DMS153 (cell line): ENCODE measurements around the gene KATNB1.
"Not testable (repeated sequence)": the region's sequence is repeated elsewhere in the genome, so short reads cannot be mapped to it uniquely, and the experiment has no call there.

ENCODE experiments used
- DNase-seq: peaks from one replicate; lab custom pipeline; 2025; lab: John Stamatoyannopoulos, UW

Gene KATNB1

GRCh38 chr16:57725554-57725953, 10.0 kb upstream of the KATNB1 start:
- DNase-seq: no peak

GRCh38 chr16:57725976-57726375, 9.6 kb upstream of the KATNB1 start:
- DNase-seq: no peak

- DNase-seq: no peak
Observed at GRCh38 chr16:57726433-57726947, 9.1 kb upstream of the KATNB1 start.

GRCh38 chr16:57727610-57728009, 8.0 kb upstream of the KATNB1 start:
- DNase-seq: no peak

GRCh38 chr16:57728336-57729181, 7.0 kb upstream of the KATNB1 start:
- DNase-seq: no peak

- DNase-seq: no peak
Observed at GRCh38 chr16:57729182-57729484, 6.4 kb upstream of the KATNB1 start.

- DNase-seq: not testable (repeated sequence)
Observed at GRCh38 chr16:57729852-57730251, 5.7 kb upstream of the KATNB1 start.

- peak; percentile 1 for DNase-seq
Observed at GRCh38 chr16:57730771-57731730, 4.5 kb upstream of the KATNB1 start.

GRCh38 chr16:57732037-57732436, 3.5 kb upstream of the KATNB1 start:
- DNase-seq: no peak

GRCh38 chr16:57732714-57733113, 2.9 kb upstream of the KATNB1 start:
- DNase-seq: no peak

- DNase-seq: no peak
Observed at GRCh38 chr16:57734308-57734924, 1.2 kb upstream of the KATNB1 start.

- DNase-seq: peak; percentile 100
Observed at GRCh38 chr16:57734925-57735754, 430 bp upstream of the KATNB1 start.

- peak; percentile 49 for DNase-seq
Observed at GRCh38 chr16:57736419-57737351, 1.1 kb downstream of the KATNB1 start.

GRCh38 chr16:57738844-57739243, 3.3 kb downstream of the KATNB1 start:
- DNase-seq: no peak

- no peak for DNase-seq
Observed at GRCh38 chr16:57739756-57740422, 4.3 kb downstream of the KATNB1 start.

- DNase-seq: no peak
Observed at GRCh38 chr16:57740423-57741071, 5.0 kb downstream of the KATNB1 start.

- DNase-seq: no peak
Observed at GRCh38 chr16:57741660-57742191, 6.2 kb downstream of the KATNB1 start.

GRCh38 chr16:57742543-57742942, 7.0 kb downstream of the KATNB1 start:
- peak; percentile 49 for DNase-seq

- no peak for DNase-seq
Observed at GRCh38 chr16:57743458-57743857, 7.9 kb downstream of the KATNB1 start.
